SK-N-MC (cell line): ENCODE measurements around the gene SRBD1.

Experiments
- EZH2 ChIP-seq: fragments of 200-600 bp; sonication (generic); IDR thresholded peaks from one replicate; pipeline ENCODE4 v1.6.1; 2017; ENCODE audit warnings: antibody characterized with exemption
- POLR2AphosphoS5 ChIP-seq: IDR thresholded peaks from 2 replicates; pipeline ENCODE4 v1.6.1; 2012; ENCODE audit warnings: mild to moderate bottlenecking, low read depth, low read length, borderline replicate concordance

GRCh38 chr2:45647986-45648520 lies 37.0 kb upstream of the SRBD1 start:
- TF ChIP-seq EZH2 (no peak), POLR2AphosphoS5 (no peak)
